ENCODE results near the gene LSAMP. TPM values are rescaled to one million over a fixed set of nuclear protein-coding genes. Genes with fewer than 3 reads are reported as not detected.

Gene LSAMP
- total and polyA plus RNA-seq, 2 of the 4 experiments (the other 2 are of a cell fraction) = 7.9 to 8.0 TPM

DNA sequence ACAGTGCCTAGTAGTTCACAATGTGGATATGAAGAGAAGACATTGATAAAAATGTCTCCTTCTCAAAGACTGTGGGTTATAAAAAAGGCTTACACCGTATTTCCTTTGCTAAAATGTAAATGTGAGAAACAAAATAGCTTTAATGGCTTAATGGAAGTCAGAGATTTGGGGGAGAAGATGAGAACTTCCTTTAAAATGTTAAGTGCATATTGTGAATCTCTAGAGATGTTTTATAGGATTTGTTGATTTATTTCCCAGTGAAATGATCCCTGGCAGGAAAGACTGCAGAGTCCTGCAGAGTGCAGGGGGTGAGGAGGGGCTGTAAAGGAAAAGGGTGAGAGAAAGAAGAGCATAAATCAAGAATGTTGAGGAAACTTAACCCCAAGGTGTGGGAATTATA is 516.9 kb downstream of the LSAMP start:
- H3K4me2 ChIP-seq (ENCODE audit: low read depth, low read length) = no peak overlapping the region
- H3K14ac ChIP-seq (replicated peaks; ENCODE audit: low read depth, low read length) = no peak overlapping the region
- H3K27me3 ChIP-seq (ENCODE audit: control insufficient read depth, insufficient read depth, low read length) = no peaks in the 10 kb centered on the region
- H2AK9ac ChIP-seq (replicated peaks; ENCODE audit: low read depth, low read length, poor library complexity) = no peak overlapping the region
- no peak overlapping the region for H2BK15ac ChIP-seq (ENCODE audit: low read depth, low read length)
- H3K4me1 ChIP-seq (ENCODE audit: control insufficient read depth, insufficient read depth, low read length) = no peaks in the 10 kb centered on the region
- BruUV-seq (replicated peaks) = no TSS peak
- H3K4me3 ChIP-seq (ENCODE audit: insufficient read depth, low read depth, low read length) = no peak overlapping the region
- H3K36me3 ChIP-seq (ENCODE audit: control insufficient read depth, insufficient read depth, low read length) = no peaks in the 10 kb centered on the region
- no peak overlapping the region for H4K91ac ChIP-seq (ENCODE audit: insufficient read depth, low read depth, low read length)
- no peak overlapping the region for H2BK120ac ChIP-seq (ENCODE audit: low read depth, low read length)
- in situ Hi-C loops (cut with MboI; ENCODE audit: low sequenced_read_pairs) (no loop called here), intact Hi-C loops (cut with micrococcal nuclease) (no loop called here), dilution Hi-C loops (cut with HindIII; ENCODE audit: low sequenced_read_pairs, unreplicated experiment) (no loop called here)
- no peaks in the 10 kb centered on the region for H4K20me1 ChIP-seq (ENCODE audit: insufficient read depth, low read length)
- no peak overlapping the region for H4K8ac ChIP-seq (ENCODE audit: low read depth in 2 of 2, low read length in 2 of 2)
- no peak overlapping the region for H3K9ac ChIP-seq (ENCODE audit: low read depth, low read length)
- no peak overlapping the region for H2AK5ac ChIP-seq (ENCODE audit: low read depth, low read length)
- no peak overlapping the region for H4K5ac ChIP-seq (ENCODE audit: low read depth, low read length)
- ATAC-seq (ENCODE audit: low read depth) = no peak
- no peaks in the 10 kb centered on the region for H3K9me1 ChIP-seq (ENCODE audit: insufficient read depth, low read length)
- no peak for DNase-seq
- no peak overlapping the region for H3K23ac ChIP-seq (ENCODE audit: low read depth, low read length)
- no peaks in the 10 kb centered on the region for H3K9me3 ChIP-seq (ENCODE audit: control insufficient read depth, insufficient read depth, low read length)
- no peak overlapping the region for H2AFZ ChIP-seq (replicated peaks; ENCODE audit: low read length, poor library complexity)
- no peak overlapping the region for H3K18ac ChIP-seq (ENCODE audit: low read depth, low read length)
- H3K27ac ChIP-seq (ENCODE audit: insufficient read depth, low read length) = no peak overlapping the region
- TF ChIP-seq NFE2L2 (IDR thresholded peaks at IDR 0.05; ENCODE audit: low read depth, low read length) = no peak
- no peak for TF ChIP-seq FOS (IDR thresholded peaks at IDR 0.05; ENCODE audit: low read depth, low read length)
- no peak overlapping the region for H2BK20ac ChIP-seq (ENCODE audit: low read depth, low read length)
- WGBS, 2 experiments (ENCODE audit: extremely low coverage in 2 of 2, insufficient read length in 1 of 2) = 100% methylated on average over 1 of the region's 1 CpG; no CpG with 5 or more reads in 1 of the 2 experiments
- H3K79me1 ChIP-seq (ENCODE audit: low read depth in 1 of 2, low read length in 2 of 2) = no peaks in the 10 kb centered on the region
- ChIA-PET POLR2A (ENCODE audit: unreplicated experiment) (no interaction called here), CTCF (no interaction called here)
- no peak overlapping the region for H3K4ac ChIP-seq (ENCODE audit: low read depth, low read length)
- H2BK5ac ChIP-seq (ENCODE audit: low read depth, low read length, poor library complexity, severe bottlenecking) = no peak overlapping the region
- H3K56ac ChIP-seq (ENCODE audit: extremely low read depth, insufficient read depth, low read length) = no peak overlapping the region
